Neural progenitor cell (in vitro differentiated cells): Measurements from ENCODE around the gene GALNT17.

ENCODE experiments used
- EZH2 ChIP-seq: fragments of 200-600 bp; sonication (generic); IDR thresholded peaks from 2 replicates; pipeline ENCODE4 v1.6.1; 2017; ENCODE audit warnings: antibody characterized with exemption, mild to moderate bottlenecking, moderate library complexity
- EZH2phosphoT487 ChIP-seq: fragments of 200-600 bp; sonication (generic); IDR thresholded peaks from 2 replicates; pipeline ENCODE4 v1.6.1; 2017; ENCODE audit warnings: antibody characterized with exemption
- TF ChIP-seq, protein P1 (sequence below): fragments of 200-600 bp; sonication (generic); IDR thresholded peaks from 2 replicates; pipeline ENCODE4 v1.5.1; 2017; ENCODE audit warnings: antibody characterized with exemption, mild to moderate bottlenecking

DNA sequence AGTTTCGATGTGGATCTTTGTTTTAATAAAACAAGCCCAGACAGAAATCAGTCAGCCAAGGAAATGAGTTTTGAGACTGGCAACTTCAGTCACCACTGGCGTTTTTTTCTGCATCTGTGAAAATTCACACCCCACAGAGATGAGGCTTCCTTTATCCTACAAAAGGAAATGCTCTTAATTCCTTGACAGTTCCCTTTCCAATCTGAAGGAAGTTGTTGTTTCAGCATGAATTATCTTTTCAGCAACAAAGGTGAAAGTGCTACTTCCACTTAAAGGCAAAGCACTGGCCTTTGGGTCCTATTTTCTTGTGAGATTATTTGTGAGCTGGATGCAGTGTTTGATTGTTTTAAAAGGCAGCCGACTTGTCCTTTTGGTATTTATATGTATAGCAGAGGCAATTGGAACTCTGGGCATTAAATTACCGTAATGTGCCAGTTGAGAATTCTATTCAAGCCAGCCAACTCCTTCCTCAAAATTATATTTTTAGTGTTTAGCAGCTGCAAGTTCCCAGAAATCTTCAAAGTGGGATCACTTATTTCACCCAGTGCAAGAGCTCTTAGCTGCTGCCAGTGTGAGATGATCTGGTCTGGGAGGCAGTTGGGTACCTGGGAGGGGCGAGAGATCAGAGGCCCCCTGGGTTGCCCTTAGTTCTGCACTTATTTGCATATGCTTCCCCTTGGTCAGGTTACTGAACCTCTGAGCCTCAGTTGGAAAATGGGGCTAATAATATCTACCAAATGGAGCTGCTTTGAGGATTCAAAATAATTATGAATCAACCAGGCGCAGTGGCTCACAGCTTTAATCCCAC, 427.1 kb downstream of the GALNT17 start:
- TF ChIP-seq, protein P1, sequence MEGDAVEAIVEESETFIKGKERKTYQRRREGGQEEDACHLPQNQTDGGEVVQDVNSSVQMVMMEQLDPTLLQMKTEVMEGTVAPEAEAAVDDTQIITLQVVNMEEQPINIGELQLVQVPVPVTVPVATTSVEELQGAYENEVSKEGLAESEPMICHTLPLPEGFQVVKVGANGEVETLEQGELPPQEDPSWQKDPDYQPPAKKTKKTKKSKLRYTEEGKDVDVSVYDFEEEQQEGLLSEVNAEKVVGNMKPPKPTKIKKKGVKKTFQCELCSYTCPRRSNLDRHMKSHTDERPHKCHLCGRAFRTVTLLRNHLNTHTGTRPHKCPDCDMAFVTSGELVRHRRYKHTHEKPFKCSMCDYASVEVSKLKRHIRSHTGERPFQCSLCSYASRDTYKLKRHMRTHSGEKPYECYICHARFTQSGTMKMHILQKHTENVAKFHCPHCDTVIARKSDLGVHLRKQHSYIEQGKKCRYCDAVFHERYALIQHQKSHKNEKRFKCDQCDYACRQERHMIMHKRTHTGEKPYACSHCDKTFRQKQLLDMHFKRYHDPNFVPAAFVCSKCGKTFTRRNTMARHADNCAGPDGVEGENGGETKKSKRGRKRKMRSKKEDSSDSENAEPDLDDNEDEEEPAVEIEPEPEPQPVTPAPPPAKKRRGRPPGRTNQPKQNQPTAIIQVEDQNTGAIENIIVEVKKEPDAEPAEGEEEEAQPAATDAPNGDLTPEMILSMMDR, result no peak
- TF ChIP-seq EZH2 (no peak), EZH2phosphoT487 (no peak)
